ENCODE data around the gene CNOT6.

DNA sequence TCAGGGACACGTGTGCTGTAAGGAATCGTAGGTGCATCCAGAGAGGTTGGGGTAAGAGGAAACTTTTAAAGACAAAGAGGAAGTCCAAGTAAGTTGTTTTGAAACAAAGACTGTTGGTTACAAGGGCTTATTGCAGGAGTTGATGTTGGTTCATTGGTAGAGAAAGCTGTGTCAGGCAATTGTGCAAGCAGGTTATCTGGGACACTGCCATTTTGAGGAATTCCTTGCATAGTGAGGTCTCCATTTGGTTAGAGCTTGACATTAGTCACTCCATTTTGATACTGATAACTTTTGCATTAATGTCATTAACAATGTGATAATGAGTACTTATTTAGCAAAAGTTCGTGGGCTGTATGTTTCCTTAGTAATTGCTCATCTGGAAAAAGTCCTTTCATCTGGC is 24.9 kb downstream of the CNOT6 start:
- TF ChIP-seq, protein P1, sequence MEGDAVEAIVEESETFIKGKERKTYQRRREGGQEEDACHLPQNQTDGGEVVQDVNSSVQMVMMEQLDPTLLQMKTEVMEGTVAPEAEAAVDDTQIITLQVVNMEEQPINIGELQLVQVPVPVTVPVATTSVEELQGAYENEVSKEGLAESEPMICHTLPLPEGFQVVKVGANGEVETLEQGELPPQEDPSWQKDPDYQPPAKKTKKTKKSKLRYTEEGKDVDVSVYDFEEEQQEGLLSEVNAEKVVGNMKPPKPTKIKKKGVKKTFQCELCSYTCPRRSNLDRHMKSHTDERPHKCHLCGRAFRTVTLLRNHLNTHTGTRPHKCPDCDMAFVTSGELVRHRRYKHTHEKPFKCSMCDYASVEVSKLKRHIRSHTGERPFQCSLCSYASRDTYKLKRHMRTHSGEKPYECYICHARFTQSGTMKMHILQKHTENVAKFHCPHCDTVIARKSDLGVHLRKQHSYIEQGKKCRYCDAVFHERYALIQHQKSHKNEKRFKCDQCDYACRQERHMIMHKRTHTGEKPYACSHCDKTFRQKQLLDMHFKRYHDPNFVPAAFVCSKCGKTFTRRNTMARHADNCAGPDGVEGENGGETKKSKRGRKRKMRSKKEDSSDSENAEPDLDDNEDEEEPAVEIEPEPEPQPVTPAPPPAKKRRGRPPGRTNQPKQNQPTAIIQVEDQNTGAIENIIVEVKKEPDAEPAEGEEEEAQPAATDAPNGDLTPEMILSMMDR (IDR thresholded peaks at IDR 0.05), result no peak
- TF ChIP-seq POLR2A (IDR thresholded peaks at IDR 0.05), result no peak

Data from uterus (tissue), 2 donors.